WTC11 (cell line): ENCODE measurements around the gene EFCAB12. TPM values are rescaled to one million over a fixed set of nuclear protein-coding genes. Genes with fewer than 3 reads are reported as not detected.

Experiments used
- ATAC-seq: fragments of 200-7000 bp; cut with Tn5 transposase; 2 replicates; pipeline ENCODE4 v1.10.0; 2021; ENCODE audit warnings: mild to moderate bottlenecking, moderate library complexity
- CTCF ChIA-PET: fragments of 300-600 bp; sonication (Branson Sonifier 250); formaldehyde crosslinking; loops from one replicate; lab custom pipeline; 2021; ENCODE audit warnings: antibody characterized with exemption; lab: Charles Lee
- POLR2A ChIA-PET: fragments of 350-600 bp; sonication (Branson Sonifier 250); formaldehyde crosslinking; loops from one replicate; lab custom pipeline; 2021; ENCODE audit warnings: antibody characterized with exemption; lab: Charles Lee
- DNase-seq: peaks from one replicate; pipeline ENCODE4 v3.0.0; 2021; ENCODE audit warnings: low spot score
- H3K27ac Mint-ChIP-seq: 2 replicates; pipeline ENCODE4 v1.8.0; 2021; ENCODE audit warnings: mixed read lengths
- H3K27me3 Mint-ChIP-seq: 2 replicates; pipeline ENCODE4 v1.8.0; 2021; ENCODE audit warnings: low read depth, mild to moderate bottlenecking, moderate library complexity, mixed read lengths
- H3K36me3 Mint-ChIP-seq: 2 replicates; pipeline ENCODE4 v1.8.0; 2021; ENCODE audit warnings: mixed read lengths
- H3K4me1 Mint-ChIP-seq: 2 replicates; pipeline ENCODE4 v1.8.0; 2022; ENCODE audit warnings: mixed read lengths
- H3K4me3 Mint-ChIP-seq: 2 replicates; pipeline ENCODE4 v1.8.0; 2021; ENCODE audit warnings: mild to moderate bottlenecking, moderate library complexity, mixed read lengths
- H3K9me3 Mint-ChIP-seq: 2 replicates; pipeline ENCODE4 v1.8.0; 2021; ENCODE audit warnings: mixed read lengths
- ATF6 ChIP-seq: sonication (generic); formaldehyde crosslinking; IDR thresholded peaks from 2 replicates; pipeline ENCODE4 v1.8.1; 2023; ENCODE audit warnings: mild to moderate bottlenecking, missing genetic modification reagents
- E2F5 ChIP-seq: sonication (generic); formaldehyde crosslinking; IDR thresholded peaks from 2 replicates; pipeline ENCODE4 v1.8.1; 2022; ENCODE audit warnings: mild to moderate bottlenecking, moderate library complexity, missing genetic modification reagents
- ESRRA ChIP-seq: sonication (generic); formaldehyde crosslinking; IDR thresholded peaks from 2 replicates; pipeline ENCODE4 v1.8.1; 2022; ENCODE audit warnings: mild to moderate bottlenecking, missing genetic modification reagents, borderline replicate concordance
- FOXP4 ChIP-seq: sonication (generic); formaldehyde crosslinking; IDR thresholded peaks from 2 replicates; pipeline ENCODE4 v1.8.0; 2022; ENCODE audit warnings: mild to moderate bottlenecking, missing genetic modification reagents
- IRF2 ChIP-seq: sonication (generic); formaldehyde crosslinking; IDR thresholded peaks from 2 replicates; pipeline ENCODE4 v1.8.0; 2022; ENCODE audit warnings: low read depth, missing genetic modification reagents, borderline replicate concordance
- MYBL2 ChIP-seq: sonication (generic); formaldehyde crosslinking; IDR thresholded peaks from 2 replicates; pipeline ENCODE4 v1.8.1; 2023; ENCODE audit warnings: mild to moderate bottlenecking, moderate library complexity, missing genetic modification reagents
- NFE2L1 ChIP-seq: sonication (generic); formaldehyde crosslinking; IDR thresholded peaks from 2 replicates; pipeline ENCODE4 v1.8.1; 2023; ENCODE audit warnings: missing genetic modification reagents
- TEAD4 ChIP-seq: sonication (generic); formaldehyde crosslinking; IDR thresholded peaks from 2 replicates; pipeline ENCODE4 v1.8.0; 2022; ENCODE audit warnings: mild to moderate bottlenecking, missing genetic modification reagents
- TP53 ChIP-seq: sonication (generic); formaldehyde crosslinking; IDR thresholded peaks from 2 replicates; pipeline ENCODE4 v1.8.1; 2023; ENCODE audit warnings: mild to moderate bottlenecking, missing genetic modification reagents
- ZNF263 ChIP-seq: sonication (generic); formaldehyde crosslinking; IDR thresholded peaks from 2 replicates; pipeline ENCODE4 v1.8.1; 2022; ENCODE audit warnings: low read depth, mild to moderate bottlenecking, moderate library complexity, missing genetic modification reagents
- ZNF425 ChIP-seq: fragments of 250-450 bp; sonication (Bioruptor Pico); conservative IDR thresholded peaks from 2 replicates; pipeline ENCODE4 v1.9.0; 2021; ENCODE audit warnings: mild to moderate bottlenecking
- ZNF671 ChIP-seq: fragments of 250-450 bp; sonication (Bioruptor Pico); IDR thresholded peaks from 2 replicates; pipeline ENCODE4 v1.8.0; 2021; ENCODE audit warnings: mild to moderate bottlenecking
- total RNA-seq: library from RNA; stranded (reverse); gene quantifications from 3 replicates; pipeline ENCODE4 v1.2.3, GENCODE V29; 2021
- TF ChIP-seq, protein P1 (sequence below): sonication (generic); formaldehyde crosslinking; IDR thresholded peaks from 2 replicates; pipeline ENCODE4 v1.8.1; 2023; ENCODE audit warnings: mild to moderate bottlenecking, moderate library complexity, missing genetic modification reagents
- TF ChIP-seq, protein P2 (sequence below): sonication (generic); formaldehyde crosslinking; IDR thresholded peaks from 2 replicates; pipeline ENCODE4 v1.8.1; 2022; ENCODE audit warnings: mild to moderate bottlenecking, missing genetic modification reagents, moderate library complexity, borderline replicate concordance
- TF ChIP-seq, protein P3 (sequence below): sonication (generic); formaldehyde crosslinking; IDR thresholded peaks from 2 replicates; pipeline ENCODE4 v1.8.0; 2022; ENCODE audit warnings: missing genetic modification reagents

EFCAB12 gene
- total RNA-seq, 1 experiment from 2014 or later = 0.20 TPM

- no peaks in the 10 kb centered on the region; the same call in 1 of the 2 replicates for H3K4me1 Mint-ChIP-seq
- DNase-seq = no peak
- POLR2A ChIA-PET = no interaction called here
- H3K9me3 Mint-ChIP-seq = no peaks in the 10 kb centered on the region
- H3K36me3 Mint-ChIP-seq = peaks cover 14% of the 10 kb centered on the region; the same call in 1 of the 2 replicates
- no peaks in the 10 kb centered on the region for H3K27me3 Mint-ChIP-seq
- no peak overlapping the region for H3K4me3 Mint-ChIP-seq
- TF ChIP-seq FOXP4 (CRISPR knock-in tag) = no peak
- TF ChIP-seq, protein P1, sequence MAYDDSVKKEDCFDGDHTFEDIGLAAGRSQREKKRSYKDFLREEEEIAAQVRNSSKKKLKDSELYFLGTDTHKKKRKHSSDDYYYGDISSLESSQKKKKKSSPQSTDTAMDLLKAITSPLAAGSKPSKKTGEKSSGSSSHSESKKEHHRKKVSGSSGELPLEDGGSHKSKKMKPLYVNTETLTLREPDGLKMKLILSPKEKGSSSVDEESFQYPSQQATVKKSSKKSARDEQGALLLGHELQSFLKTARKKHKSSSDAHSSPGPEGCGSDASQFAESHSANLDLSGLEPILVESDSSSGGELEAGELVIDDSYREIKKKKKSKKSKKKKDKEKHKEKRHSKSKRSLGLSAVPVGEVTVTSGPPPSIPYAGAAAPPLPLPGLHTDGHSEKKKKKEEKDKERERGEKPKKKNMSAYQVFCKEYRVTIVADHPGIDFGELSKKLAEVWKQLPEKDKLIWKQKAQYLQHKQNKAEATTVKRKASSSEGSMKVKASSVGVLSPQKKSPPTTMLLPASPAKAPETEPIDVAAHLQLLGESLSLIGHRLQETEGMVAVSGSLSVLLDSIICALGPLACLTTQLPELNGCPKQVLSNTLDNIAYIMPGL (CRISPR knock-in tag) = no peak
- no peak for TF ChIP-seq ZNF425 (CRISPR knock-in tag)
- TF ChIP-seq, protein P2, sequence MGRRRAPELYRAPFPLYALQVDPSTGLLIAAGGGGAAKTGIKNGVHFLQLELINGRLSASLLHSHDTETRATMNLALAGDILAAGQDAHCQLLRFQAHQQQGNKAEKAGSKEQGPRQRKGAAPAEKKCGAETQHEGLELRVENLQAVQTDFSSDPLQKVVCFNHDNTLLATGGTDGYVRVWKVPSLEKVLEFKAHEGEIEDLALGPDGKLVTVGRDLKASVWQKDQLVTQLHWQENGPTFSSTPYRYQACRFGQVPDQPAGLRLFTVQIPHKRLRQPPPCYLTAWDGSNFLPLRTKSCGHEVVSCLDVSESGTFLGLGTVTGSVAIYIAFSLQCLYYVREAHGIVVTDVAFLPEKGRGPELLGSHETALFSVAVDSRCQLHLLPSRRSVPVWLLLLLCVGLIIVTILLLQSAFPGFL (CRISPR knock-in tag) = no peak
- TF ChIP-seq NFE2L1 (CRISPR knock-in tag) = no peak
- no peak for TF ChIP-seq ZNF263 (CRISPR knock-in tag)
- no peak for TF ChIP-seq ESRRA (CRISPR knock-in tag)
- no peak for TF ChIP-seq TEAD4 (CRISPR knock-in tag)
- TF ChIP-seq TP53 (CRISPR knock-in tag) = no peak
- TF ChIP-seq MYBL2 (CRISPR knock-in tag) = no peak
- TF ChIP-seq E2F5 = no peak
- TF ChIP-seq IRF2 (CRISPR knock-in tag) = no peak
- TF ChIP-seq, protein P3, sequence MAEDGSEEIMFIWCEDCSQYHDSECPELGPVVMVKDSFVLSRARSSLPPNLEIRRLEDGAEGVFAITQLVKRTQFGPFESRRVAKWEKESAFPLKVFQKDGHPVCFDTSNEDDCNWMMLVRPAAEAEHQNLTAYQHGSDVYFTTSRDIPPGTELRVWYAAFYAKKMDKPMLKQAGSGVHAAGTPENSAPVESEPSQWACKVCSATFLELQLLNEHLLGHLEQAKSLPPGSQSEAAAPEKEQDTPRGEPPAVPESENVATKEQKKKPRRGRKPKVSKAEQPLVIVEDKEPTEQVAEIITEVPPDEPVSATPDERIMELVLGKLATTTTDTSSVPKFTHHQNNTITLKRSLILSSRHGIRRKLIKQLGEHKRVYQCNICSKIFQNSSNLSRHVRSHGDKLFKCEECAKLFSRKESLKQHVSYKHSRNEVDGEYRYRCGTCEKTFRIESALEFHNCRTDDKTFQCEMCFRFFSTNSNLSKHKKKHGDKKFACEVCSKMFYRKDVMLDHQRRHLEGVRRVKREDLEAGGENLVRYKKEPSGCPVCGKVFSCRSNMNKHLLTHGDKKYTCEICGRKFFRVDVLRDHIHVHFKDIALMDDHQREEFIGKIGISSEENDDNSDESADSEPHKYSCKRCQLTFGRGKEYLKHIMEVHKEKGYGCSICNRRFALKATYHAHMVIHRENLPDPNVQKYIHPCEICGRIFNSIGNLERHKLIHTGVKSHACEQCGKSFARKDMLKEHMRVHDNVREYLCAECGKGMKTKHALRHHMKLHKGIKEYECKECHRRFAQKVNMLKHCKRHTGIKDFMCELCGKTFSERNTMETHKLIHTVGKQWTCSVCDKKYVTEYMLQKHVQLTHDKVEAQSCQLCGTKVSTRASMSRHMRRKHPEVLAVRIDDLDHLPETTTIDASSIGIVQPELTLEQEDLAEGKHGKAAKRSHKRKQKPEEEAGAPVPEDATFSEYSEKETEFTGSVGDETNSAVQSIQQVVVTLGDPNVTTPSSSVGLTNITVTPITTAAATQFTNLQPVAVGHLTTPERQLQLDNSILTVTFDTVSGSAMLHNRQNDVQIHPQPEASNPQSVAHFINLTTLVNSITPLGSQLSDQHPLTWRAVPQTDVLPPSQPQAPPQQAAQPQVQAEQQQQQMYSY = no peak
- no peak for TF ChIP-seq ZNF671
- no peak for TF ChIP-seq ATF6 (CRISPR knock-in tag)
- TF ChIP-seq, all 79 proteins: peak for 0
- H3K27ac Mint-ChIP-seq = no peak overlapping the region
- ATAC-seq = no peak
- CTCF ChIA-PET = interaction anchor here (2.6 kb wide), 1 partner anchor 13 kb away, joined by 8 read pairs; no protein-coding TSS in a partner anchor
Observed at GRCh38 chr3:129476586-129476985, 48.1 kb upstream of the EFCAB12 start.
